HG03565 (cell line): ENCODE results near the gene PPP2R3A.

Source experiments
- ATAC-seq: cut with Tn5 transposase; IDR thresholded peaks from one replicate; pipeline ENCODE4 v1.9.1; 2021; ENCODE audit warnings: mild to moderate bottlenecking, moderate library complexity; ENCODE audit not compliant: unreplicated experiment

Gene PPP2R3A

GRCh38 chr3:136022529-136023263, 57.2 kb downstream of the PPP2R3A start:
- no peak for ATAC-seq

GRCh38 chr3:136023264-136023978, 57.9 kb downstream of the PPP2R3A start:
- no peak for ATAC-seq

GRCh38 chr3:136036306-136036705, 70.8 kb downstream of the PPP2R3A start:
- ATAC-seq = no peak

- ATAC-seq = no peak
Measured at GRCh38 chr3:136038668-136039067, 73.1 kb downstream of the PPP2R3A start.

GRCh38 chr3:136042608-136043221, 77.2 kb downstream of the PPP2R3A start:
- no peak for ATAC-seq

GRCh38 chr3:136044980-136045745, 79.6 kb downstream of the PPP2R3A start:
- no peak for ATAC-seq

- no peak for ATAC-seq
Measured at GRCh38 chr3:136048068-136048467, 82.5 kb downstream of the PPP2R3A start.

- ATAC-seq = no peak
Measured at GRCh38 chr3:136050250-136050649, 84.7 kb downstream of the PPP2R3A start.

- no peak for ATAC-seq
Measured at GRCh38 chr3:136055491-136055890, 90.0 kb downstream of the PPP2R3A start.

GRCh38 chr3:136067211-136067610, 101.7 kb downstream of the PPP2R3A start:
- no peak for ATAC-seq

GRCh38 chr3:136068708-136069107, 103.2 kb downstream of the PPP2R3A start:
- no peak for ATAC-seq

- ATAC-seq = no peak
Measured at GRCh38 chr3:136069933-136070332, 104.4 kb downstream of the PPP2R3A start.

- ATAC-seq = no peak
Measured at GRCh38 chr3:136070334-136070733, 104.8 kb downstream of the PPP2R3A start.

GRCh38 chr3:136070953-136071949, 105.7 kb downstream of the PPP2R3A start:
- ATAC-seq = no peak

GRCh38 chr3:136074546-136075170, 109.1 kb downstream of the PPP2R3A start:
- no peak for ATAC-seq

- no peak for ATAC-seq
Measured at GRCh38 chr3:136075218-136075808, 109.8 kb downstream of the PPP2R3A start.

- no peak for ATAC-seq
Measured at GRCh38 chr3:136075811-136076210, 110.3 kb downstream of the PPP2R3A start.

GRCh38 chr3:136078421-136079364, 113.2 kb downstream of the PPP2R3A start:
- ATAC-seq = no peak
